SIG-M5 treated with dmso at 0.1 percent for 504 hours (cell line): ENCODE data around the gene PCAT7.
"Not testable (repeated sequence)": the region's sequence is repeated elsewhere in the genome, so short reads cannot be mapped to it uniquely, and the experiment has no call there.

ENCODE experiments used
- DNase-seq: peaks from one replicate; lab custom pipeline; 2025; ENCODE audit not compliant: unreplicated experiment; lab: John Stamatoyannopoulos, UW

PCAT7 gene

GRCh38 chr9:94560237-94560636 is 5.4 kb downstream of the PCAT7 start:
- no peak for DNase-seq

- peak; percentile 49 for DNase-seq
Observed at GRCh38 chr9:94563548-94563947, 8.7 kb downstream of the PCAT7 start.

DNA sequence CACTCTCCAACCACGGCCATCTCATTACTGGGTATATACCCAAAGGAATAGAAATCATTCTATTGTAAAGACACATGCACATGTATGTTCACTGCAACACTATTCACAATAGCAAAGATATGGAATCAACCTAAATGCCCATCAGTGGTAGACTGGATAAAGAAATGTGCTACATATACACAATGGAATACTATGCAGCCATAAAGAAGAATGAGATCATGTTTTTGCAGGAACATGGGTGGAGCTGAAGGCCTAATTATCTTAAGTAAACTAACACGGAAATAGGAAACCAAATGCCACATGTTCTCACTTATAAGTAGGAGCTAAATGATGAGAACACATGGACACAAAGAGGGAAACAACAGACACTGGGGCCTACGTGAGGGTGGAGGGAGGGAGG is 9.4 kb downstream of the PCAT7 start:
- DNase-seq, result not testable (repeated sequence)

DNA sequence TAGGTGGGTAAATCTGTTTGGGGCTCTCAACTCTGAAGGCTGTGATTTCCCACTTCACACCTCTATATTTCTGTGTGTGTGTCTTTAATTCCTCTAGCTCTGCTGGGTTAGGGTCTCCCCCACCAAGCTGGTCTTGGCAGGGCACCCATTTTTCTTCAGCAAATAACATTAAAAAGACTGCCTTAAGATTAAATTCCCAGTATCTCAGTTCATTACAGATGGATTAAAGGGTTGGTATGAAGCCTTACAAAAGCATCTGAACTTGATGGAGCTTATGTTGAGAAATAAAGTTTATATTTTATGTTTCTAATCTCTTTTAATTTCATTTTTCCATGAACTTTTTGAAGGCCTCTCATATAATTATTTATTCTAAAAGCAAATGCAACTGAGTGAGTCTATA is 11.7 kb downstream of the PCAT7 start:
- DNase-seq, result no peak

DNA sequence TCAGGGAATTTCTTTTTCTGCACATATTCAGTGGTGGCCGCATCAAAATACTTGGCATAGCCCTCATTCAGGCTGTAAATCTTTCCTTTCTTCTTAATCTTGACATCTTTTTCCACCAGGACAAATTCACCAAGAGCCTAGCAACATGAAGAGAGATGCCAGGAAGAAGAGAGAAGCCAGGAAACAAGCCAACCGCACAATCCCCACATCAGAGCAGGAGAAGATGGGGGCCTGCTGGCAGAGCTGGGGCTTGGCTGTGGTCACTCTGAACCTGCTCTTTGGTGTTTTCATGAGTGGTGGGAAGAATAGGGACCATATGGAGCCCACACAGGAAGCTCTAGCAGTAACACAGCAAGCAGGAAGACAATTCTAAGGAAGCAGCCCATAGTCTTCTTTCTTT is 12.4 kb downstream of the PCAT7 start:
- DNase-seq, result no peak

- no peak for DNase-seq
Observed at GRCh38 chr9:94568250-94568889, 13.5 kb downstream of the PCAT7 start.

GRCh38 chr9:94568972-94569712 is 14.3 kb downstream of the PCAT7 start:
- DNase-seq, result no peak

- no peak for DNase-seq
Observed at GRCh38 chr9:94576131-94576530, 21.2 kb downstream of the PCAT7 start.

GRCh38 chr9:94577036-94577435 is 22.2 kb downstream of the PCAT7 start:
- DNase-seq, result no peak

GRCh38 chr9:94577571-94577970 is 22.7 kb downstream of the PCAT7 start:
- no peak for DNase-seq

DNA sequence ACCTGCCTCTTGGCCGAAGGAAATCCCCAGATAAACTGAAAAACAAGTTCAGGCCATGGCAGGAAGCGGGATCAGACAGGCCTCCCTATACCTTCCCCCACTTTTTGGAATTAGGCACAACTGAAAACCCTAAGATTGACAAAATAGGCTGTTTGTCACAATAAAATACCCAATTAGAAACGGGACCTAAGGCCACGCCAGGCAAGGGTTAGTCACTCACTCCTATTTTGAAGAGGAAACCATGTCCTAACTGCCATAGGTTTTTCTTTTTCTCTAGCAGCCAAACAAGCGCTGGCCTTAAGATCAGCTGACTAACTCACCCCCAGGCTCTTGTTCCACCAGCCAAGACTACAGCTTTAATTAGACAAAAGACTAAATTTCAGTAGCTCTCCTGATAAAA is 26.8 kb downstream of the PCAT7 start:
- no peak for DNase-seq

DNA sequence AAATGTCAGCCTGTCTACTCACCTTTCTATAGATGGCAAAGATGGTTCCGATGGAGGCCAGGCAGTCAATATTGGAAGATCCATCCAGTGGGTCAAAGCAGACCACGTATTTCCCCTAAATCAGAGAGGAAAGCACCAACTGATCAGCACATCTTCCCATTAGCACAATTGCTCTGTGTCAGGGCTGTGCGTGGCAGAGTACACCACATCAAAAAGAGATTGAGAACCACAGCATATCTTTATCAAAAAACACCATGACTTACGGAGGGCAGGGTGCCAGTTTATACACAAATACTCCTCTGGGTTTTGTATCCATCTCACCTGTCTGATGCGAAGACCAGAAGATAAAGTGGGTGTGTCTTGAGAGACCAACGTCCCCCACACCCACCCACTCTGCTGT is 29.7 kb downstream of the PCAT7 start:
- no peak for DNase-seq

DNA sequence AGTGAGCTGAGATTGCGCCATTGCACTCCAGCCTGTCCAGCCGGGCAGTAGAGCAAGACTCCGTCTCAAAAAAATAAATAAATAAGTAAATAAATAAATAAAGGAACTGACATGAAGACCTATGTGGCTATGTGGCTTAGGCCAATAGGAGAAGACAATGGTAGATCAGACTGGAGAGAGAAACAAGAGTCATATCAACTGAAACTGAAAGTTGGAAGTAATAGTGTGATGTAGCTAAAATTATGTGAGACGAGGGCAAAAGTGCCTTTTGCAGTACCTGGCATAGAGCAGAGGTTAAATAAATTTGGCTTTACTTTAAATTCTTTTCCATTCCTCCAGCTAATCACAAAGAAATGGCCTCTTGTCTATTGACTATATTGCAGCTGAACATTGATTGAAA is 31.4 kb downstream of the PCAT7 start:
- no peak for DNase-seq

GRCh38 chr9:94586814-94587213 is 31.9 kb downstream of the PCAT7 start:
- no peak for DNase-seq

DNA sequence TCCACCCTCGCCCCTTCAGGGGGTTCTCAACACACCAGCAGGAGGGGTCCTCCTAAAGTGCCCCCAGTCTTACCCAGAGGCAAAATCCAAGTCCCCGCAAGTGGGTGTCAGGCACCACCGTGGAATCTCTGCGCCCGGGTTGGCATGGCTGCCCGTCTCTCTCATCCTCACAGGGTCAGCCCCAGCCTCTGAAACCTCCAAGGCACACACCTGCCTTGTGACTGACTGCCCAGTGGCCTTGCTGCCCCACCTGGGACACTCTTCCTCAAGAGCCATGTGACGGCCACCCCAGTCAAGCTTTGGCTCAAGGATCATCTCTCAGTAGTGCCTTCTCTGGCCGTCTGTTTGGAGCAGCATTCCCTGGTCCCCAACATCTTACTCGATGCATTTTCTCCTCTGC is 33.8 kb downstream of the PCAT7 start:
- DNase-seq, result no peak

GRCh38 chr9:94591046-94591545 is 36.2 kb downstream of the PCAT7 start:
- DNase-seq, result not testable (repeated sequence)

- no peak for DNase-seq
Observed at GRCh38 chr9:94591876-94592275, 37.0 kb downstream of the PCAT7 start.

DNA sequence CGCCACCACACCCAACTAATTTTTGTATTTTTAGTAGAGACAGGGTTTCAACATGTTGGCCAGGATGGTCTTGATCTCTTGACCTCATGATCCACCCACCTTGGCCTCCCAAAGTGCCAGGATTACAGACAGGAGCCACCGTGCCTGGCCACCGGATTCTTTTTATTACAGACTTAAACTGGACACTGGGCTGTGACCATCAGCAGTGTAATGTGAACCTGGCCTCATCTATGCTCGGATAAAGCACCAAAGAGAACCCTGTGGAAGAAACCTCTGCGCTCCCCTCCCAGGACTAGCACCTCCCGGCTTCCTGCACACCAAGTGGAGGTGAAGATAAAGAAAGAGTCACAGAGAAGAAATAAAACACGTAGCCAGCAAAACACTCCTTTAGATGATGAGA is 37.8 kb downstream of the PCAT7 start:
- not testable (repeated sequence) for DNase-seq

DNA sequence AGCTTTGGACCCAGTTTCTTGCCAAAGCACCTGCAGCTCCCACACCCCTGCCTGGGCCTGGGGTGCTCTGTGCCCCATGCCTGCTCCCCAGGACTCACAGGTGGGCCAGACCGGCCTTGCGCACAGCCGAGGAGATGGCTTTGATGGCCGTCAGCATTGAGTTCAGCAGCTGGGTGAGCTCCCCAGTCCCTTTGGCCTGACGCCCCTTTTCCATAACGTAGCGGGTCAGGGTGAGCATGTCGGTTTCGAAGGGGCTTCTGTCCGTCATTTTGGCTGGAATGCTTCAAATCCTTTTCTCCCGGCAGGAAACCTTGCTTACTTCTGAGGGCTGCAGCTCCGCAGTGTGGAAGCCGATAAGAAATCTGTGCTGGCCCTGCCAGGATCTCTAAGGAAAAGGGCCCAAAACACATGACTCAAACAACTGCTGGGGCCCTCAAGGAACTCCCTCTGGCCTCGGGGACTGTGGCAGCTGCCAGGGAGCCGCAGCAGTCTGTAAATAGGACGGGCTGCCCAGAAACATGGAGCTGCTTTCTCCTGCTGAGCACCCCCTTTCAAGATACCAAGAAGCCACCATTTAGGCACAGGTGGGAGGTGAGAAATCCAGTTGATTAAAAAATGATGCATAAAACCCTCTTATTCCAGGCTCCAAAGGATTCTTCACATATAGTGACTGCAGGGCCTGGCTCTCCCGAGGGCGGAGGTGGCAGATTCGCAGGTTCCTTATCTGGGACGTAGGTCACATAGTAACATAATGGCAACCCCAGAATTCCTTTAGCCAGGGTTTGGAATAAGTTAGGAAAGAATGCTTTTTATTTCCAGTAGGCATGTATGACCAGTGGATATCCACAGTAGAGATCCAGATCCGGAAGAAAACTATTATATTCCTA is 38.8 kb downstream of the PCAT7 start, which contains the start of gene FBP2:
FBP2 (minus strand) TSS at position 366 of the 887 bp plus-strand sequence; CDS start at position 268, 98 bp downstream.
- no peak for DNase-seq

DNA sequence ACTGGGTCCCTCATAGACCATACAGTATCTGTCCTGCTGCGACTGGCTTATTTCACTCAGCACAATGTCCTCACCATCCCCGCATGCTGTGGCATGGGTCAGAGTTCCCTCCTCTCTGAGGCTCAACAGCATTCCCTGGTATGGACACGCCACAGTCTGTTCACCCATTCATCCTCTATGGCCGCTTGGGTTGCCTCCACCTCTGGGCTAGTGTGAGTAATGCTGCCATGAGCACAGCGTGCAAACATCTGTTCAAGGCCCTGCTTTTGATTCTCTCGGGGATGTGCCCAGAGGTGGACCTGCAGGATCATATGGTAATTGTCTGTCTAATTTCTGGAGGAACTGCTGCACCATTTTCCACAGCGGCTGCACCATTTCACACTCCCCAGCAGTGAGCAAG is 44.2 kb downstream of the PCAT7 start:
- no peak for DNase-seq

DNA sequence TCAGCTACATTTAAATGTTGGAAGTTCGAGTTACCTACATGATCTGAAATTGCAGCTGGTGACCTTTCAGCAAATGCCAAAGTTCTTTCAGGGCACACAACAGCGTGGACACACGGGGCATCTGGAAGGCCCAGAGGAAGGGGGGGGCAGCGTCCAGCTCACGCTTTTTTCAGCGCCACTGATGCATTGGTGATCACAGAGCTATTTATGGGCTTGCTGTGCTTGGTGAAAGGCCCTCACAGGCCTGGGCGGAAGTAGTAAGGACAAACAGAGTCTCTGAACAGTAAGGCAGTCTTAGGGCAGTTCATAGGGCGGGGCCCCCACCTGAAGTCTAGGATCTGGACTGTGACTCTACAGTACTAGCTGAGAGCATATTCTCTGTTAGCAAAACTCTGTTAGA is 45.4 kb downstream of the PCAT7 start:
- no peak for DNase-seq
